ENCODE measurements around the gene TRIM33. TPM values are rescaled to one million over a fixed set of nuclear protein-coding genes. Genes with fewer than 3 reads are reported as not detected.

TRIM33 gene
- total and polyA plus RNA-seq, 10 of the 15 experiments (the other 5 are each of a cell fraction or from before 2014, with no cell fraction given) = 9.0 to 40.3 (median 22.0) TPM

DNA sequence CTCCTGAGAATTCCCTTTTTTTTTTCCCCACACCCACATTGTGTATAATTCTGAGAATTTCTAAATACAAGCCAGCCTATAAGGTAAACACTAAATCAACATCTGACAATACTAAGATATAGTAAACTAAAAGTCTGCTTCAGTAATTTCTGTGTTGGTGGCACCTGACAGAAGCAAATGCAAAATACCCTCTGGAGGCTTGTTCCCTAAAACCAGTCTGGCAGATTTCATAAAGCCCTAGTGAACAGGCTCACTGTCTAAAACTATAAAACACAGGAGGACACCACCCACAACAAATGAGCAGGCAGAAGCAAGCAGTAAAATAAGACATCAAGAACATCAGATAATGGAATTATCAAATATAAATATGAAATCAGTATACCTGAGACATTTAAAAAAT lies 11.5 kb downstream of the TRIM33 start (continued):
- TF ChIP-seq E2F4 (IDR thresholded peaks at IDR 0.05; ENCODE audit: low read depth, low read length) = no peak
- TF ChIP-seq FOXM1 (IDR thresholded peaks at IDR 0.05; ENCODE audit: low read depth, low read length) = no peak
- no peak for TF ChIP-seq ATF3 (IDR thresholded peaks at IDR 0.05; ENCODE audit: borderline replicate concordance, extremely low read depth, low read depth, low read length)
- TF ChIP-seq, protein P1, sequence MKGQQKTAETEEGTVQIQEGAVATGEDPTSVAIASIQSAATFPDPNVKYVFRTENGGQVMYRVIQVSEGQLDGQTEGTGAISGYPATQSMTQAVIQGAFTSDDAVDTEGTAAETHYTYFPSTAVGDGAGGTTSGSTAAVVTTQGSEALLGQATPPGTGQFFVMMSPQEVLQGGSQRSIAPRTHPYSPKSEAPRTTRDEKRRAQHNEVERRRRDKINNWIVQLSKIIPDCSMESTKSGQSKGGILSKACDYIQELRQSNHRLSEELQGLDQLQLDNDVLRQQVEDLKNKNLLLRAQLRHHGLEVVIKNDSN (IDR thresholded peaks at IDR 0.05; ENCODE audit: borderline replicate concordance, extremely low read length, insufficient read depth, low read depth, low read length) = no peak

GRCh38 chr1:114496089-114496488 lies 14.9 kb downstream of the TRIM33 start:
- POLR2A ChIA-PET = interaction anchor here (1.2 kb wide), 1 partner anchor 26 kb away, joined by 3 read pairs; no protein-coding TSS in a partner anchor
- H3K27ac ChIP-seq (ENCODE audit: control insufficient read depth, insufficient read depth) = no peak overlapping the region
- no peaks in the 10 kb centered on the region for H3K4me1 ChIP-seq (ENCODE audit: control insufficient read depth, insufficient read depth, low read length)
- 100% methylated on average over 1 of the region's 1 CpG for WGBS (ENCODE audit: insufficient coverage, insufficient replicate concordance, low lambda C conversion rate, missing lambda C conversion rate)
- no peak overlapping the region for H3K4me2 ChIP-seq (ENCODE audit: control insufficient read depth, insufficient read depth)
- H3K4me3 ChIP-seq = no peak overlapping the region
- H3K27me3 ChIP-seq (replicated peaks in 1 of 2; ENCODE audit: control insufficient read depth in 2 of 2, insufficient read depth in 2 of 2, low read length in 1 of 2) = no peaks in the 10 kb centered on the region
- no peak overlapping the region for H3K9ac ChIP-seq (ENCODE audit: control insufficient read depth, insufficient read depth, low read length)
- no peak for DNase-seq (ENCODE audit: low read depth, low spot score)
- FAIRE-seq = no peak
- H4K20me1 ChIP-seq (ENCODE audit: control insufficient read depth, insufficient read depth) = no peaks in the 10 kb centered on the region
- no peak overlapping the region for H2AFZ ChIP-seq (ENCODE audit: control insufficient read depth, low read depth, low read length)
- SMC1A ChIA-PET (ENCODE audit: uncharacterized antibody, unreplicated experiment) = interaction anchor here (1.3 kb wide), 1 partner anchor 11 kb away, joined by 6 read pairs; no protein-coding TSS in a partner anchor
- no TSS peak for BruUV-seq (replicated peaks)
- H3K79me2 ChIP-seq (ENCODE audit: control insufficient read depth, insufficient read depth, low read length) = peaks cover 52% of the 10 kb centered on the region
- H3K9me3 ChIP-seq (replicated peaks; ENCODE audit: control insufficient read depth, insufficient read depth, low read length) = peaks cover 6% of the 10 kb centered on the region; the same call in 2 of the 3 replicates
- in situ Hi-C loops (cut with MboI) (no loop called here), intact Hi-C loops (cut with micrococcal nuclease; ENCODE audit: unreplicated experiment) (no loop called here)
- CTCF ChIA-PET = interaction anchor here (1.5 kb wide), 1 partner anchor 557 kb away, joined by 3 read pairs; no protein-coding TSS in a partner anchor
- H3K36me3 ChIP-seq (ENCODE audit: control insufficient read depth in 2 of 2, insufficient read depth in 2 of 2, low read length in 1 of 2) = peaks cover 0 to 4% of the 10 kb centered on the region in 2 experiments; a peak in 2 of 4 replicates
- RAD21 ChIA-PET (ENCODE audit: unreplicated experiment) = no interaction called here
- no peak for ATAC-seq
- TF ChIP-seq FOXK2 (IDR thresholded peaks at IDR 0.05) = no peak
- no peak for TF ChIP-seq MEF2B (IDR thresholded peaks at IDR 0.05; ENCODE audit: partially characterized antibody, poor library complexity, severe bottlenecking)
- TF ChIP-seq SMAD5 (IDR thresholded peaks at IDR 0.05; ENCODE audit: low read depth) = no peak
- TF ChIP-seq, protein P2, sequence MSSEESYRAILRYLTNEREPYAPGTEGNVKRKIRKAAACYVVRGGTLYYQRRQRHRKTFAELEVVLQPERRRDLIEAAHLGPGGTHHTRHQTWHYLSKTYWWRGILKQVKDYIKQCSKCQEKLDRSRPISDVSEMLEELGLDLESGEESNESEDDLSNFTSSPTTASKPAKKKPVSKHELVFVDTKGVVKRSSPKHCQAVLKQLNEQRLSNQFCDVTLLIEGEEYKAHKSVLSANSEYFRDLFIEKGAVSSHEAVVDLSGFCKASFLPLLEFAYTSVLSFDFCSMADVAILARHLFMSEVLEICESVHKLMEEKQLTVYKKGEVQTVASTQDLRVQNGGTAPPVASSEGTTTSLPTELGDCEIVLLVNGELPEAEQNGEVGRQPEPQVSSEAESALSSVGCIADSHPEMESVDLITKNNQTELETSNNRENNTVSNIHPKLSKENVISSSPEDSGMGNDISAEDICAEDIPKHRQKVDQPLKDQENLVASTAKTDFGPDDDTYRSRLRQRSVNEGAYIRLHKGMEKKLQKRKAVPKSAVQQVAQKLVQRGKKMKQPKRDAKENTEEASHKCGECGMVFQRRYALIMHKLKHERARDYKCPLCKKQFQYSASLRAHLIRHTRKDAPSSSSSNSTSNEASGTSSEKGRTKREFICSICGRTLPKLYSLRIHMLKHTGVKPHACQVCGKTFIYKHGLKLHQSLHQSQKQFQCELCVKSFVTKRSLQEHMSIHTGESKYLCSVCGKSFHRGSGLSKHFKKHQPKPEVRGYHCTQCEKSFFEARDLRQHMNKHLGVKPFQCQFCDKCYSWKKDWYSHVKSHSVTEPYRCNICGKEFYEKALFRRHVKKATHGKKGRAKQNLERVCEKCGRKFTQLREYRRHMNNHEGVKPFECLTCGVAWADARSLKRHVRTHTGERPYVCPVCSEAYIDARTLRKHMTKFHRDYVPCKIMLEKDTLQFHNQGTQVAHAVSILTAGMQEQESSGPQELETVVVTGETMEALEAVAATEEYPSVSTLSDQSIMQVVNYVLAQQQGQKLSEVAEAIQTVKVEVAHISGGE (CRISPR knock-in tag; IDR thresholded peaks at IDR 0.05) = no peak
- TF ChIP-seq ZNF384 (IDR thresholded peaks at IDR 0.05; ENCODE audit: borderline replicate concordance, low read depth, low read length) = no peak
- no peak for TF ChIP-seq KDM1A (IDR thresholded peaks at IDR 0.05; ENCODE audit: borderline replicate concordance)
- TF ChIP-seq PML (IDR thresholded peaks at IDR 0.05; ENCODE audit: low read length) = no peak
- TF ChIP-seq TCF7 (IDR thresholded peaks at IDR 0.05; ENCODE audit: borderline replicate concordance) = no peak
- no peak for TF ChIP-seq BHLHE40 (IDR thresholded peaks at IDR 0.05; ENCODE audit: borderline replicate concordance in 1 of 2, low read depth in 2 of 2, low read length in 1 of 2)
- no peak for TF ChIP-seq ZNF622 (IDR thresholded peaks at IDR 0.05)
